ENCODE results near the gene RHCE.
"Not testable (repeated sequence)": the region's sequence is repeated elsewhere in the genome, so short reads cannot be mapped to it uniquely, and the experiment has no call there.

The RHCE gene

DNA sequence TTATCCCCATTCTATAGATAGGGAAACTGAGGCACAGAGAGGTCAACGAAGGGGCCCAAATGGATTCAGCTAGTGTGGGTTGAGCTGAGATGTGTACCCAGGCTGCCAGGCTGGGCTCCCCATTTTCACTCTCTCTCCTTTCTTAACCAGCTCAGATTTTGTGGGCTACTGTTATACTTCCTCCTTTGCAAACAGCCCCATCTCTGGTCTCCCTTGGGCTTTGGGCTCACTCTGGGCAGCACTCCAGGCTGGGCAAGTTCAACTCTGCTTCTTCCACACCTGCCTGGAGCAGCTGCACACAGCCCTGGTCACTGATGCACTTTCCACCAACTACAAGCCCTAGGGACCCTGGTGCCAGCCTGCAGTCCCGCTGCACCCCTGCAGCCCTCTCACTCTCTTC lies 22.5 kb downstream of the RHCE start:
- DNase-seq (ENCODE audit: low read depth) = not testable (repeated sequence)

DNA sequence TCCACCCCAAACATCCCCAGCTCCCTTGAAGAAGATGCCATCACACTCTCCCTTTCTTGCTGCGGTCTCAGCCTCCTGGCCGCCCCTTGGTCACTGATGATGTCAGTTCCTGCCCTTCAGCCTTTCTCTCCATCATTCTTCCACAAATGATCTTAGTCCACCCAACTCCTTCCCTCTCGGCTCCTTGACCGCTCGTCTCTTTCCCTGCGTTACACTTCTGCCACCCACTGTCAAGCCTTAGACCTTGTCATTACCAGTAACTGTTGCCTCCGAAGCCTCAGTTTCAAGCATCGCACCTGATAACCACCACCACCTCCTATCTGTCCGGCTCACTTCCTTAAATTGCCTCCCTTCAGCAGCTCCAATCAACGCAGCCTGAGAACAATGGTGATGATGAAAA lies 23.1 kb downstream of the RHCE start:
- peak; percentile 51 for DNase-seq (ENCODE audit: low read depth)

GRCh38 chr1:25392841-25393240 lies 27.8 kb downstream of the RHCE start:
- no peak for DNase-seq (ENCODE audit: low read depth)

- not testable (repeated sequence) for DNase-seq (ENCODE audit: low read depth)
These were observed 30.9 kb downstream of the RHCE start for GRCh38 chr1:25389721-25390120.

DNA sequence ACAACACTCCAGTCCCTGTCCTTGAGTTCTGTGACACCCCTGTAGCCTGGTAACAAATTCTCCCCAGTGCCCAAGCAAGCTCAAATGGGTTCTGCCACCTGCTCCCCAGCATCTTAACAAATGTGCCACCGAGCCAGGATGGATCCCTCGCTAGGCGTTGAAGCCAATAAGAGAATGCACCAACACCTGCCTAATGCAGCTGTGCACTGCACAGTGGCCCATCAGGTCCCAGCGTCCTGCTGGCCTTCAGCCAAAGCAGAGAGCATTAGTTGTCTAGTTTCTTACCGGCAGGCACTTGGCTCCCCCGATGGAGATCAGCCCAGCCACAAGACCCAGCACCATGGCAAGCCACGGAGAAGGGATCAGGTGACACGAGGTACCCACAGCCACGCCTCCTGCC lies 31.9 kb downstream of the RHCE start:
- DNase-seq (ENCODE audit: low read depth) = not testable (repeated sequence)

DNA sequence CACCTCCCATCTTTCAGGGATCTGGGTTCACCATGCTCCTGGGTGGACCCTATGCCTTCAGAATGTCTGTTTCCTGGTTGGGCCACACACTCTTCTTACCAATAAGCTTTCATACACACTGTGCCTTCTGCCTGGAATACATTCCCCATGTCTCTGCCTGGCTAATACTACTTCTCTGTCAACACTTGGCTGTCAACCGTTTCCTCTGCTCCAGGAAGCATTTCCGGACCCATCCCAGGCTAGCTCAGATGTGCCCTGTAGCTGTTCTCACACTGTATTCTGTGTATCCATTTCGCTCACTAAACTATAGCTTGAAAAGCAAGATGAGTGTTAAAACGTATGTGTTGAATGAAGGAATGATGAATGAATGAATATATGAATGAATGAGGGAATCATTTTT lies 33.5 kb downstream of the RHCE start:
- DNase-seq (ENCODE audit: low read depth) = not testable (repeated sequence)

DNA sequence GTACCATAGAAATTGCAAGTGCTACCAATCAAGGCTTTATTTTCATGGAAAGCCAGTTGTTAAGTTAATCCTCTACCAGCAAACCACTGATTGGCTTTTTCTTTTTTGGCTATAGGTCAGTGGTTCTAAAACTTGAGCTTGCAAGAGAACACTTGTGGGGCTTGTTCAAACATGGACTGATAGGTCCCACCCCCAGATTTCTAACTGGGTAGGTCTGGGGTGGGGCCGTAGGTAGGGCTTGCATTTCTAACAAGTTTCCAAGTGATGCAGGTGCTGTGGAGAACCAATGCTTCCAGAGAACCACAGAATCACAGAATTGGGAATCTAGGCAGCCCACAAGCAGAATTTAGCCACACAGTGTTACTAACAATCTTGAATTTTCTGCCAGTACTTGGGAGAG lies 36.8 kb downstream of the RHCE start:
- DNase-seq (ENCODE audit: low read depth) = not testable (repeated sequence)

DNA sequence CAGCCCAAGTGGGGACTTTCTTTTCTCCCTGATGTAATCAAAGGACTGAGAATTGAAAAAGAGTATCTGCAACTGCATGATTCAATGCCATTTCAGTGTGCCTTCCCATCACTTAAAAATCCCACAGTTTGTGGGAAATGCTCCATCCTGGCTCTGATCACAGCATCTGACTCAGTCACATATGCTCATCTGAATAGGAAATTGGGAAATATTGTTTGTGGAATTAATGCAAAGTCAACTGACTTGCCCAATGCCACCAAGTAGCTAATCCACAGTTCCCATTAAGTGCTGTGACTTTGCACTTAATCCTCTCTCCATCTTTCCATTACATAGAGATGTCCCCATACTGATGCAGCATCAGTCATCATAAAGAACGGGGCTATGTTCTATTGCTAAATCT lies 37.5 kb downstream of the RHCE start:
- DNase-seq (ENCODE audit: low read depth) = peak; percentile 90

DNA sequence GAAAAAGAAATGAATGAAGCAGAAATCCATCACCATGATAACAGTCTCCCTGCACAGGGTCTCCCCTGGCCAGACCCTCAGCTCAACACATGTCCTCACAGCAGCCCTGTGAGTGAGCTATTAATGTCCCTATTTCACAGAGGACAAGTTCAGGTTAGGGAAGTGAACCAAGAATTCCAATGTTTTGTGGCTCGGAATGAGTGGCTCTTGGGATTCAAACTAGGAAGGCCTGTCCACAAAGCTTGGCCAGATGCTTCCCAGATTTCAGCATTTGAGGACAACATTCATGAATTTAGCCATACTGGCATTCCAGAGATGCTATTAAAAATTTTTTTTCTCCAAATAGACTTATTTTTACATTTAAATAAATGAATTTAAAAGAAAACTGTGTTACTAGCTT lies 38.1 kb downstream of the RHCE start:
- DNase-seq (ENCODE audit: low read depth) = peak; percentile 54

DNA sequence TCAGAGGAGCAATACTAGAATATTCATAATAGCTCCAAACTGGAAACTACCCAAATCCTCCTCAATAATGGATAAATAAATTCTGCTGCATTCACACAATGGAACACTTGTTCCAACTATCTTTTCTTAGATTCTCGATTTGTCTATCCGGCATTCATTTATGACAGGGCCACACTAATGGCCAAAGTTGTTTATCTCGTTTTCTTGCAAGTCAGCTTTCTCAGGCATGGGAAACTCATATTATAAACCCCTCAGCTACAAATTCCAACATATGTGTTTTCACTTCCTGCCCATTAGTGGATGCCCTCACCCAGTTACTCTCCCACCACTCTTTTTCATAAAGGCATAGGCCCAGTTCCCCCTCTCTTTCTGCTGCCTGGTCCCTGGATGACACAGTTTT lies 42.3 kb downstream of the RHCE start:
- DNase-seq (ENCODE audit: low read depth) = not testable (repeated sequence)

- peak; percentile 94 for DNase-seq (ENCODE audit: low read depth)
These were observed 48.9 kb downstream of the RHCE start for GRCh38 chr1:25371757-25372156.

- not testable (repeated sequence) for DNase-seq (ENCODE audit: low read depth)
These were observed 50.8 kb downstream of the RHCE start for GRCh38 chr1:25369691-25370271.

DNA sequence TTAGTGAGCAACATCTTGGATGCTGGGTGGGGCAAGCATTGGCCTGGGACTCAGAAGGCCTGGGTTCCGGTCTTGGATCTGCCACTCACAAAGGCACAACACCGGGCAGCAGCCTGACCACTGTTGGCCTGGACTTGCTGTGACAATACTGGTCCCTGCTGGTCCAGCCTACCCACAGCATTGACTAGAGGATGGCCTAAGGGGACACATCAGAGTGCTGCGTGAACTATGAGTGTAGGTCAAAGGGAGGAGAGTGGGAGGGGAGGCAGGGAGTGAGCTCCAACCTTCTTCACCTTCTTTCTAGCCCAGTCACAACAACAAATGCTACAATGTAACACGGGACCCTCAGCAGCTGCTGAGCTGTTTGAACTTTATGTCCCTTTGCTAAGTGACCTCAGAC lies 51.4 kb downstream of the RHCE start:
- DNase-seq (ENCODE audit: low read depth) = peak; percentile 41

- DNase-seq (ENCODE audit: low read depth) = not testable (repeated sequence)
These were observed 57.7 kb downstream of the RHCE start for GRCh38 chr1:25362634-25363559.

DNA sequence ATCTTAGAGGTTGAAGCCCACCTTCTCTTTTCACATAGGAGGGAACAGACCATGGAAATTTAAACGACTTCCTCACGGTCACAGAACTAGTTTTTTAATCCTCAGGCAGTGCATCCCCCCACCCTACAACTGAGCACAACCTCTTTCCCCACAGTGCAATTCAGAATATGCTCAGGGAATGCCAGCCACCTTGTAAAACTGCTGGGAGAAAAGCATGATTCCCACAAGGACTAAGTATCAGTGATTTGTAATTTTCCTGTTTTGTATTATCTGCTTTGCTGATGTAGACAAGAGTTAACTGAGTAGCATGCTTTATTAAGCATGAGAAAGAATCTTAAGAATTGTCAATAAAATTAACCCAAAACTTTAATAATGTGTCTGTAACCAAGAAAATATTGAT lies 58.7 kb downstream of the RHCE start:
- DNase-seq (ENCODE audit: low read depth) = peak; percentile 83

DNA sequence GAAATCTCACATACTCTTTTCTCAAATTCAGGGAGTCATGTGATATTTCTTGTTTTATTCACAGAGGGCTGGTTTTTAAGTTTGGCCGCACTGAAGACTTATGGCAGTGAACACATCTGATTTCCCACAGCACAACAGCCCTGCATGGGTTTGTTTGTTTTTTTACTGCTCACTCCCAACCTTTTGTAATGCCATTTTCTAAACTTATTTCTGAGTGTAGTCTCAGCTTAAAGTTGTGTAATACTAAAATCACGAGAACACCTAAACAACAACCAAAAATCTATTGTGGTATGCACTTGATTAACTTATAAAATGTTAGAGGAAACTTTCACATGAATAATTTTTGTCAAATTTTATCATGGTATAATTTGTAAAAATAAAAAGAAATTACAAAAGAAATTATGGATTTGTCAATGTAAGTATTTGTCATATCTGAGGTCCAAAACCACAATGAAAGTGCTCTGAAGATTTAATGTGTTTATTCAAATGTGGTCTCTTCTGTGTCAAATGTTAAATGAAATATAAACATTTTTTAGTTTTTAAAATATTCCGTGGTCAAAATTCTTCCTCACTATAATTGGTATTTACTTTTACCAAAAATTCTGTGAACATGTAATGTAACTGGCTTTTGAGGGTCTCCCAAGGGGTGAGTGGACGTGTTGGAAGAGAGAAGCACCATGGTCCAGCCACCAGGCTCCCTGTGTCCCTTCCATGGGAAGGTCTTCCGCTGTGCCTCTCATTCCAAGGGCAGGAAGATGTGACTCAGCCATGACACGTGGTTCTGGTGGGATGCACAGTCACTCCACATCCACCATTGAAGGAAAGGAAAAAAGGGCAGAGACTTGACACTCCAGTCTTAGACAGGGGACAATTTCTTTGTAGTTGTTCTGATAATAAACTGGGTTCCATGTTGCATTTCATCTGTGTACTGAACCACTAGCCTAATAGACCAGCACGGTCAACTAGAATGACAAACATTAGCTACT lies 59.7 kb downstream of the RHCE start:
- peak; percentile 90 for DNase-seq (ENCODE audit: low read depth)

DNA sequence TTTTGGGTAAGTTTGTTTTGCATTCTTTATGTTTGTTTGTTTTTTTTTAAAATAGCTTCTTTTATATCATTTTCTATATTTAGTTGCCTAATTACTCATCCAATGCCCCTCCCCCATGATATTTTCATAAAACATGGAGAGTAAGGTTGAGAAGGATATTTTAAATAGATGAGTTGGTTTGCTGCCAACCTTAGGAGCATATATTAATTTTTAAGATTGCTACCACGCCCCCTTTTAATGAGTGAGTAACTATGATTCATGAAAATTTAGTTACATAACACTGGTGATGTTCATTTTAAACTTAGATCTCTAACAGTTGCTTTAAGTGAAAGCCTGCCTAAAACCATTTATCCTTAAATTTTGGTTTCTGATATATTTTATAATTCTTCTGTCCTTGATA lies 63.8 kb downstream of the RHCE start:
- DNase-seq (ENCODE audit: low read depth) = peak; percentile 59

GRCh38 chr1:25356441-25356840 lies 64.2 kb downstream of the RHCE start:
- DNase-seq (ENCODE audit: low read depth) = no peak

DNA sequence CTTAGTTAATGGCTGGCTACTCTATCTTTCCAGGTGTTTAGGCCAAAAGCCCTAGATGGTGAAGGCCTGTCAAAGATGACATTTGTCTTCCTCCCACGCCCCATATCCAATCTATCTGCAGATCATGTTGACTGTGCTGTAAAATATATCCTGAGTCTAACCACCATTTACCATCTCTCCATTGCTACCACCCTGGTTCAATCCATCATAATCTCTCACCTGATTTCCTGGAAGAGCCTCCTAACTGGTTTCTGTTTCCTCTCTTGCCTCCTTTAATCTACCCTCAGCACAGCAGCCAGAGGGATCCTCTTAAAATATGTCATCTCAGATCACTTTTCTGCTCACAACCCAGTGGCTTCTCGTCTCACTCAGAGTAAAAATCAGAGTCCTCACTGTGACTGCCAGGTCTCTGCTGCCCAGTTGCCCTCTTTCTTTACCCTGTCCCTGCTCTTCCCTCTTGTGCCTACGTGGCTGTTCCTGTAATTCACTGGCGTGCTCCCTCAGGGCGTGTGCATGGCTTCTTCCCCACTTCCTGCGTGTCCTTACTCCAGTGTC lies 64.7 kb downstream of the RHCE start:
- no peak for DNase-seq (ENCODE audit: low read depth)

- no peak for DNase-seq (ENCODE audit: low read depth)
These were observed 71.0 kb downstream of the RHCE start for GRCh38 chr1:25349606-25350005.

- no peak for DNase-seq (ENCODE audit: low read depth)
These were observed 73.1 kb downstream of the RHCE start for GRCh38 chr1:25347556-25347955.

DNA sequence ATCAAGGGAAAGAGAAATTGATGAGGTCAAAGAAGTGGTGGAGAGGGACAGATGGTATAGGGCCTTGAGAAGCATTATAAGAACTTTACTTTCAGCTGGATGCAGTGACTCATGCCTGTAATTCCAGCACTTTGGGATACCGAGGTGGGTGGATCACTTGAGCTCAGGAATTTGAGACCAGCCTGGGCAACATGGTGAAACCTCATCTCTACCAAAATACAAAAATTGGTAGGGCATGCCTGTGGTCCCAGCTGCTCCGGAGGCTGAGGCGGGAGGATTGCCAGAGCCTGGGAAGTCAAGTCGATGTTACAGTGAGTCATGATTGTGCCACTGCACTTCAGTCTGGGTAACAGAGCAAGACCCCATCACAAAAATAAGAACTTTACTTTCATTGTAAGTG lies 76.8 kb downstream of the RHCE start:
- DNase-seq (ENCODE audit: low read depth) = peak; percentile 96
